GM21447 (cell line): ENCODE data around the gene GPR82.
"Not testable (repeated sequence)": the region's sequence is repeated elsewhere in the genome, so short reads cannot be mapped to it uniquely, and the experiment has no call there.

ENCODE experiments used
- ATAC-seq: cut with Tn5 transposase; IDR thresholded peaks from one replicate; pipeline ENCODE4 v1.9.1; 2021; ENCODE audit not compliant: unreplicated experiment

The GPR82 gene

GRCh38 chrX:41718481-41719235 is 5.3 kb upstream of the GPR82 start:
- no peak for ATAC-seq

GRCh38 chrX:41719610-41720009 is 4.4 kb upstream of the GPR82 start:
- not testable (repeated sequence) for ATAC-seq

GRCh38 chrX:41720125-41720779 is 3.7 kb upstream of the GPR82 start:
- ATAC-seq: peak; percentile 87

GRCh38 chrX:41721590-41721989 is 2.4 kb upstream of the GPR82 start:
- ATAC-seq: peak; percentile 48

GRCh38 chrX:41722214-41722613 is 1.8 kb upstream of the GPR82 start:
- no peak for ATAC-seq

GRCh38 chrX:41722816-41723618 is 964 bp upstream of the GPR82 start:
- ATAC-seq: no peak

GRCh38 chrX:41728125-41728524 is 4.1 kb downstream of the GPR82 start:
- no peak for ATAC-seq

GRCh38 chrX:41730081-41730480 is 6.1 kb downstream of the GPR82 start:
- no peak for ATAC-seq

- no peak for ATAC-seq
Observed at GRCh38 chrX:41732260-41732659, 8.3 kb downstream of the GPR82 start.

- ATAC-seq: peak; percentile 97
Observed at GRCh38 chrX:41733939-41734338, 10.0 kb downstream of the GPR82 start.

GRCh38 chrX:41734530-41734929 is 10.5 kb downstream of the GPR82 start:
- ATAC-seq: no peak

GRCh38 chrX:41737065-41737464 is 13.1 kb downstream of the GPR82 start:
- no peak for ATAC-seq

- ATAC-seq: no peak
Observed at GRCh38 chrX:41739871-41740270, 15.9 kb downstream of the GPR82 start.

- no peak for ATAC-seq
Observed at GRCh38 chrX:41750716-41751115, 26.7 kb downstream of the GPR82 start.

GRCh38 chrX:41758401-41758800 is 34.4 kb downstream of the GPR82 start:
- no peak for ATAC-seq

- no peak for ATAC-seq
Observed at GRCh38 chrX:41759817-41760216, 35.8 kb downstream of the GPR82 start.

GRCh38 chrX:41761169-41761568 is 37.2 kb downstream of the GPR82 start:
- no peak for ATAC-seq

- no peak for ATAC-seq
Observed at GRCh38 chrX:41761702-41762101, 37.7 kb downstream of the GPR82 start.

GRCh38 chrX:41779030-41779564 is 55.1 kb downstream of the GPR82 start:
- no peak for ATAC-seq
